SK-N-MC (cell line): ENCODE data around the gene SKOR2.

Experiments used
- EZH2 ChIP-seq: fragments of 200-600 bp; sonication (generic); IDR thresholded peaks from one replicate; pipeline ENCODE4 v1.6.1; 2017; ENCODE audit warnings: antibody characterized with exemption
- POLR2AphosphoS5 ChIP-seq: IDR thresholded peaks from 2 replicates; pipeline ENCODE4 v1.6.1; 2012; ENCODE audit warnings: mild to moderate bottlenecking, low read depth, low read length, borderline replicate concordance

DNA sequence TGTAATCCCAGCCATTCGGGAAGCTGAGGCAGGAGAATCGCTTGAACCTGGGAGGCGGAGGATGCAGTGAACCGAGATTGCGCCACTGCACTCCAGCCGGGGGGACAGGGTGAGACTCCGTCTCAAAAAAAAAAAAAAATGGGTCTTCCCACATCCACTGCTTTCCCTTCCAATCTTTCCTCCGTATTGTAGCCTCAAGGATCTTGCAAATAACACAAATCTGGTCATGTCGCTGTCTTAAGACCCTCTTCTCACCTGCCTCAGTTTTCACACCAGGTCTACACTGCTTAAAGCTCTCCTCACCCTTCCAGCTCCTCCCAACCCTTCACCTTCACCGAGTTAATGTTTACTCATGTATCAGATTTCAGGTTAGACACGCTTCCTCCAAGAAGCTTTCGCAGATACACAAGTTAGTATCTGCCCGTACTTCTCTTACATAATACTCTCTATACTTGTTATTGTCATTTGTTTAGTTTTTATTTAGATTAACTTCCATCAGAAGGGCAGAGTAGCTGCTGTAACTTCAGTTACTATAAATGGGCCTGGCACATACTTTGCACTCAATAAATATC lies 76.8 kb downstream of the SKOR2 start:
- no peak for TF ChIP-seq POLR2AphosphoS5
- no peak for TF ChIP-seq EZH2
